HepG2 (cell line): ENCODE data around the gene TGM4. TPM values are rescaled to one million over a fixed set of nuclear protein-coding genes. Genes with fewer than 3 reads are reported as not detected.

Source experiments
- ATAC-seq: fragments of 200-7000 bp; cut with Tn5 transposase; 3 replicates; pipeline ENCODE4 v1.9.1; 2020; ENCODE audit warnings: mild to moderate bottlenecking, moderate library complexity
- BruUV-seq: library from RNA; stranded (reverse); fragments of 400-500 nt; replicated peaks from 2 replicates; lab custom pipeline; 2021; lab: Mats Ljungman, UMichigan
- CTCF ChIA-PET: fragments of 300-600 bp; formaldehyde crosslinking; extraction: SDS; loops from one replicate; lab custom pipeline; 2021; ENCODE audit warnings: low total read pairs, inconsistent platforms, low intra/inter-chr PET ratio; lab: Yijun Ruan, JAX
- POLR2A ChIA-PET: fragments of 350-600 bp; sonication (Branson Sonifier 250); formaldehyde crosslinking; loops from one replicate; lab custom pipeline; 2020; ENCODE audit warnings: antibody characterized with exemption, inconsistent platforms; lab: Yijun Ruan, JAX
- DNase-seq: peaks from one replicate; pipeline ENCODE4 v3.0.0-alpha.2; 2015; ENCODE audit warnings: low spot score
- FAIRE-seq: peaks from 3 replicates; lab custom pipeline; 2011; peaks lifted over from hg19 to GRCh38; lab: Jason Lieb, UNC
- H2AFZ ChIP-seq: one replicate; pipeline ENCODE4 v1.6.1; 2011; ENCODE audit warnings: low read length, inconsistent platforms
- H3K27ac ChIP-seq: fragments of 300-600 bp; 3 replicates; pipeline ENCODE4 v1.8.0; 2011; ENCODE audit warnings: mixed run types, mild to moderate bottlenecking, mixed read lengths, low read length, inconsistent platforms; ENCODE audit not compliant: insufficient read depth; ENCODE audit errors: extremely low read length
- H3K27me3 ChIP-seq, 2 experiments: fragments of 200-600 bp in 1 of 2; 2 replicates in 1 of 2; 3 replicates in 1 of 2; pipeline versions ENCODE4 v1.6.0 to v1.8.0; 2011; ENCODE audit warnings: low read length in 2 of 2, mild to moderate bottlenecking in 2 of 2, moderate library complexity in 2 of 2, inconsistent platforms in 1 of 2; ENCODE audit not compliant: insufficient read depth in 2 of 2, control insufficient read depth in 1 of 2
- H3K36me3 ChIP-seq, 2 experiments: fragments of 200-600 bp in 1 of 2; replicated peaks in 1 of 2; 2 replicates in 1 of 2; 3 replicates in 1 of 2; pipeline versions ENCODE4 v1.5.1 to v1.8.0; 2011; ENCODE audit warnings: low read length in 2 of 2, inconsistent platforms in 1 of 2; ENCODE audit not compliant: insufficient read depth in 2 of 2, control insufficient read depth in 1 of 2
- H3K4me1 ChIP-seq: 2 replicates; pipeline ENCODE4 v1.5.1; 2012; ENCODE audit warnings: low read length, inconsistent platforms; ENCODE audit not compliant: insufficient read depth
- H3K4me2 ChIP-seq: 2 replicates; pipeline ENCODE4 v1.6.0; 2011; ENCODE audit warnings: low read depth, low read length, inconsistent platforms
- H3K4me3 ChIP-seq, 3 experiments: fragments of 200-600 bp in 1 of 3; sonication (generic), shearing (Covaris generic) in 1 of 3; replicated peaks in 1 of 3; 2 replicates each; pipeline ENCODE4 v1.5.1; 2011 to 2016; ENCODE audit warnings: low read length in 3 of 3, inconsistent platforms in 2 of 3, low read depth in 2 of 3, mild to moderate bottlenecking in 2 of 3, control low read depth in 1 of 3, mixed read lengths in 1 of 3; ENCODE audit not compliant: insufficient read depth in 1 of 3
- H3K79me2 ChIP-seq: one replicate; pipeline ENCODE4 v1.6.1; 2011; ENCODE audit warnings: low read length, inconsistent platforms; ENCODE audit not compliant: insufficient read depth
- H3K9ac ChIP-seq: 2 replicates; pipeline ENCODE4 v1.6.0; 2011; ENCODE audit warnings: mild to moderate bottlenecking, low read depth, low read length, inconsistent platforms; ENCODE audit not compliant: insufficient read depth
- H3K9me3 ChIP-seq: 2 replicates; pipeline ENCODE4 v1.5.1; 2012; ENCODE audit warnings: mild to moderate bottlenecking, low read length
- H4K20me1 ChIP-seq: 2 replicates; pipeline ENCODE4 v1.6.0; 2011; ENCODE audit warnings: inconsistent platforms, mild to moderate bottlenecking, low read length, moderate library complexity; ENCODE audit not compliant: insufficient read depth
- ETV5 ChIP-seq: IDR thresholded peaks from 2 replicates; pipeline ENCODE4 v1.6.1; 2018; ENCODE audit warnings: missing biosample characterization, missing genetic modification reagents, inconsistent platforms, borderline replicate concordance
- KAT2B ChIP-seq: fragments of 150-350 bp; IDR thresholded peaks from 2 replicates; pipeline ENCODE4 v1.6.1; 2014; ENCODE audit warnings: low read depth, low read length, borderline replicate concordance
- NR1H2 ChIP-seq: sonication (generic); formaldehyde crosslinking; IDR thresholded peaks from 2 replicates; pipeline ENCODE4 v1.8.1; 2022; ENCODE audit warnings: low read depth, missing genetic modification reagents, borderline replicate concordance
- SMARCC2 ChIP-seq: fragments of 450-650 bp; IDR thresholded peaks from 2 replicates; pipeline ENCODE4 v1.6.1; 2017; ENCODE audit warnings: antibody characterized with exemption, mild to moderate bottlenecking
- SSRP1 ChIP-seq: IDR thresholded peaks from 2 replicates; pipeline ENCODE4 v1.6.1; 2016; ENCODE audit warnings: control low read depth
- TEAD3 ChIP-seq: optimal IDR thresholded peaks from 2 replicates; pipeline ENCODE3; 2016; ENCODE audit warnings: borderline replicate concordance
- ZBTB8A ChIP-seq: sonication (generic); formaldehyde crosslinking; IDR thresholded peaks from 2 replicates; pipeline ENCODE4 v1.4.0; 2020; ENCODE audit warnings: mild to moderate bottlenecking, low read depth, missing genetic modification reagents, borderline replicate concordance
- ZNF12 ChIP-seq: sonication (generic); formaldehyde crosslinking; IDR thresholded peaks from 2 replicates; pipeline ENCODE4 v1.5.0; 2020; ENCODE audit warnings: missing genetic modification reagents
- ZNF263 ChIP-seq: sonication (generic); formaldehyde crosslinking; IDR thresholded peaks from 2 replicates; pipeline ENCODE4 v1.4.0; 2020; ENCODE audit warnings: missing genetic modification reagents
- ZNF407 ChIP-seq: sonication (generic); formaldehyde crosslinking; IDR thresholded peaks from one replicate; pipeline ENCODE4 v1.5.1; 2020; ENCODE audit warnings: mild to moderate bottlenecking, missing genetic modification reagents; ENCODE audit errors: not compliant biosample characterization
- WGBS: methylation state at CpG from one replicate; pipeline ENCODE4 v1.1.6; 2017; ENCODE audit warnings: low lambda C conversion rate; 5-methylcytosine and 5-hydroxymethylcytosine counted together
- in situ Hi-C: cut with HindIII; loops from 2 replicates; pipeline ENCODE4 v1.10.0; 2017; ENCODE audit warnings: low pct_unique_long_range_greater_than_20kb; ENCODE audit not compliant: extremely low pct_ligation_motif_present
- intact Hi-C: fragments of 100-400 bp; cut with micrococcal nuclease; formaldehyde crosslinking; loops from one replicate; pipeline ENCODE4 v1.10.0; 2022; ENCODE audit not compliant: unreplicated experiment
- polyA plus RNA-seq, 8 experiments: library from polyadenylated mRNA; depleted of rRNA in 3 of 8; stranded (reverse) in 7 of 8; unstranded in 1 of 8; fragments of >200 nt; fragmentation: Illumina TruSeq in 4 of 8; extraction: Trizol in 4 of 8; gene quantifications; 2 replicates each; pipeline versions ENCODE4 v1.2.1 to v1.2.3, GENCODE V29; 2011 to 2016; ENCODE audit warnings: low read depth in 4 of 8, missing spikeins in 1 of 8, mixed read lengths in 1 of 8; ENCODE audit not compliant: insufficient read depth in 1 of 8
- total RNA-seq, 5 experiments: library from RNA; depleted of rRNA; stranded (reverse); fragments of >200 nt; fragmentation: Illumina TruSeq; extraction: Trizol; gene quantifications; 2 replicates each; pipeline ENCODE4 v1.2.3, GENCODE V29; 2016; ENCODE audit warnings: low read depth in 1 of 5

TGM4 gene
- total and polyA plus RNA-seq, 2 of the 13 experiments (the other 11 are each of a cell fraction or from before 2014, with no cell fraction given), result 0.07 to 0.15 TPM

GRCh38 chr3:44887101-44887500, 12.7 kb downstream of the TGM4 start:
- no peak for DNase-seq
- Histone ChIP-seq H3K4me1 (peaks cover 9% of the 10 kb centered on the region; the same call in 1 of the 2 replicates), H3K27ac (no peak overlapping the region), H2AFZ (no peak overlapping the region), H3K9ac (no peak overlapping the region), H3K9me3 (no peaks in the 10 kb centered on the region), H3K4me3 (no peak overlapping the region), H3K4me2 (no peak overlapping the region; the same call in 1 of the 2 replicates)
- ChIA-PET POLR2A (no interaction called here), CTCF (no interaction called here)
- 11% methylated on average over 7 of the region's 7 CpGs for WGBS
- BruUV-seq, result no TSS peak
- intact Hi-C loops, result no loop called here
- no peak for FAIRE-seq
- no peak for TF ChIP-seq TEAD3 (CRISPR knock-in tag)
- no peak for TF ChIP-seq ZNF12 (CRISPR knock-in tag)
- TF ChIP-seq ETV5, result no peak
- no peak for TF ChIP-seq SSRP1
- no peak for TF ChIP-seq ZNF407 (CRISPR knock-in tag)
- no peak for TF ChIP-seq ZNF263 (CRISPR knock-in tag)
- no peak for TF ChIP-seq ZBTB8A
- no peak for TF ChIP-seq NR1H2
- TF ChIP-seq SMARCC2, result no peak
- TF ChIP-seq KAT2B, result no peak
- TF ChIP-seq, all 625 proteins: peak for 0
- H3K36me3 ChIP-seq, result no peaks in the 10 kb centered on the region
- no peaks in the 10 kb centered on the region for H4K20me1 ChIP-seq
- H3K79me2 ChIP-seq, result no peaks in the 10 kb centered on the region
- in situ Hi-C loops, result no loop called here
- H3K27me3 ChIP-seq, result peaks cover 0 to 16% of the 10 kb centered on the region in 2 experiments; a peak in 1 of 5 replicates
- ATAC-seq, result no peak
